Bronchial epithelial cell (primary cell): ENCODE data around the gene TRPM5. TPM values are rescaled to one million over a fixed set of nuclear protein-coding genes. Genes with fewer than 3 reads are reported as not detected.

Experiments used
- DNase-seq: peaks from one replicate; pipeline ENCODE4 v3.0.0-alpha.2; 2010; ENCODE audit warnings: low read depth
- FAIRE-seq: peaks from 2 replicates; lab custom pipeline; 2011; peaks lifted over from hg19 to GRCh38; lab: Jason Lieb, UNC
- H3K27me3 ChIP-seq: 2 replicates; pipeline ENCODE4 v1.5.1; 2011; ENCODE audit warnings: low read length; ENCODE audit not compliant: control insufficient read depth, insufficient read depth
- H3K36me3 ChIP-seq: 2 replicates; pipeline ENCODE4 v1.5.1; 2011; ENCODE audit warnings: low read length; ENCODE audit not compliant: control insufficient read depth, insufficient read depth
- H3K4me3 ChIP-seq: 2 replicates; pipeline ENCODE4 v1.5.1; 2011; ENCODE audit warnings: mild to moderate bottlenecking, low read depth, low read length, control low read depth
- CTCF ChIP-seq: IDR thresholded peaks from 2 replicates; pipeline ENCODE4 v1.5.1; 2011; ENCODE audit warnings: mild to moderate bottlenecking, moderate library complexity, low read length, control low read depth, inconsistent platforms; ENCODE audit not compliant: insufficient read depth, severe bottlenecking
- total RNA-seq: library from RNA; depleted of rRNA; stranded (reverse); fragments of >200 nt; gene quantifications from 2 replicates; pipeline ENCODE4 v1.2.1, GENCODE V29; 2014

The TRPM5 gene
- total RNA-seq, 1 donor from 2014 or later: not detected

GRCh38 chr11:2433106-2433925 lies 11.0 kb downstream of the TRPM5 start:
- no peak for DNase-seq
- TF ChIP-seq CTCF: no peak
- Histone ChIP-seq H3K27me3 (no peaks in the 10 kb centered on the region), H3K36me3 (no peaks in the 10 kb centered on the region), H3K4me3 (no peak overlapping the region)
- FAIRE-seq: no peak

- H3K36me3 ChIP-seq: no peaks in the 10 kb centered on the region
- H3K27me3 ChIP-seq: no peaks in the 10 kb centered on the region
- no peak overlapping the region for H3K4me3 ChIP-seq
- DNase-seq (no peak), FAIRE-seq (no peak)
- TF ChIP-seq CTCF: no peak
Measured at GRCh38 chr11:2432628-2433071, 11.7 kb downstream of the TRPM5 start.

DNA sequence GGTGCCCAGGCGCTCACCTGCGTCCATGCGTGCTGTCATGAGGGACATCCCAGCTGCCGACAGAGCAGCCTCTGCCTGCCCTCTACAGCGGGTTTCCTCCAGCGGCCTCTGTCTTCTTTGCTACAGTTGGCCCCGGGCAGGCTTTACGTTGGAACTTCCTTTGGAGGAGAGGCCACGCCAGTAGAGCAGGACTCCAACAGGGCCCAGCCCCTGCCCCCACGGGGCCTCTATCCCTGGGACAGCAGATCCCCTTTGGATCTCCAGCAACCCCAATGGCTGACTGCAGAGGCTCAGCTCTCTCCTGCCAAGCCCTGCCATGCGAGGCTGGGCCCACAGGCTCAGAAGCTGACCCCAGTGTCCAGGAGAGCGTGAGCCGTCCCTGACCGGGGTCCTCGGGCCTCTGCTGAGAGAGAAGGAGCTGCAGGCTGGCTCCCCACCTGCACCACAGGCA lies 12.1 kb downstream of the TRPM5 start:
- TF ChIP-seq CTCF: no peak
- no peak for FAIRE-seq
- H3K36me3 ChIP-seq: no peaks in the 10 kb centered on the region
- no peaks in the 10 kb centered on the region for H3K27me3 ChIP-seq
- no peak overlapping the region for H3K4me3 ChIP-seq
- no peak for DNase-seq

- H3K27me3 ChIP-seq: no peaks in the 10 kb centered on the region
Measured at GRCh38 chr11:2431395-2431794, 12.9 kb downstream of the TRPM5 start.

DNA sequence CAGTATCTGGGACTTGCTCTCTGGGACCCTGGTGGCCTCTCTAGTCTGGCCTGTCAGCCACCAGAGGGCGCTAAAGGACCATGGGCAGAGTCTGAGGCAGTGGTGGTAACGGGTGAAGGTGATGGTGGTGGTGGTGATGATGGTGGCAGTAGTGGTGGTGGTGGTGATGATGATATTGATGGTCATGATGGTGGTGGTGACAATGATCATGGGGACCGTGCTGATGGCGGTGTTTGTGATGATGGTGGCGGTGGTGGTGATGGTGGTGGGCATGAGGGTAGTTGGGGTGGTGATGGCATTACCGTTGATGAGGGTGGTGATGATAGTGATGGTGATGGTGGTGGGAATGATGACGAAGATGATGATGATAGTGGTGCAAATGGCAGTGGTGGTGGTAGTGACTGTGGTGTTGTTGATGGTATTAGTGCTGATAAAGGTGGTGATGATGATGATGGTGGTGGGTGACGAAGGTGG lies 16.0 kb downstream of the TRPM5 start:
- H3K36me3 ChIP-seq: no peaks in the 10 kb centered on the region
- TF ChIP-seq CTCF: peak; percentile 89
- peak; percentile 55 for FAIRE-seq
- DNase-seq: peak; percentile 35
- H3K27me3 ChIP-seq: no peaks in the 10 kb centered on the region
- H3K4me3 ChIP-seq: no peak overlapping the region

More at GRCh38 chr11:2431395-2431794, 12.9 kb downstream of the TRPM5 start:
- no peak for FAIRE-seq
- H3K36me3 ChIP-seq: no peaks in the 10 kb centered on the region
- no peak for TF ChIP-seq CTCF
- DNase-seq: no peak
- no peak overlapping the region for H3K4me3 ChIP-seq
